ENCODE measurements around the gene PTPRT. TPM values are rescaled to one million over a fixed set of nuclear protein-coding genes. Genes with fewer than 3 reads are reported as not detected.

The PTPRT gene
- polyA plus RNA-seq, 1 donor from 2014 or later = not detected

GRCh38 chr20:42610070-42610469 lies 579.6 kb downstream of the PTPRT start:
- H3K27ac Mint-ChIP-seq = no peak overlapping the region
- H3K4me1 Mint-ChIP-seq = no peaks in the 10 kb centered on the region
- peaks cover 2 to 13% (median 9%) of the 10 kb centered on the region in 3 donors for H3K9me3 Mint-ChIP-seq
- H3K27me3 Mint-ChIP-seq = peaks cover 1% of the 10 kb centered on the region
- H3K4me3 Mint-ChIP-seq = peak overlapping the region in 1 of 4 donors; percentile 29
- peaks cover 2% of the 10 kb centered on the region for H3K36me3 Mint-ChIP-seq

DNA sequence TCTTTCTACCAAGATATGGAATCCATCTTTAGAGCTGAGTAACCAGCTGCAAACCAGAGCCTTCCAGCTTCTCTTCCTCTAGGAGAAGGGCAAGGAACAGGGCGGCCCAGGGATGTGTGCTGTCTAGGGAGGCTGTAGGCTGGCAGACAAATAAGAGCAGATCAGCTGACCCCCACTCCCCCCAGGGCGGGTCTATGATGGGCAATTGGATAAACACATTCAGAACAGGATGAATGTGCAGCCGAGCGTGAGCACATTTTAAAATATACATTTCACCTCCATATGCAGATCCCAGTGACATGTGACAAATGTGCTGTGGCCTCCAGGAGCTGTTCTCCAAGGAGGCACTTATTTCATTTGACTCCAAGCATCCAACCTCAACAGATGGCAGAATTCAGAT lies 580.1 kb downstream of the PTPRT start:
- Mint-ChIP-seq H3K9me3 (peaks cover 2 to 12% (median 8%) of the 10 kb centered on the region in 3 donors), H3K27me3 (peaks cover 1% of the 10 kb centered on the region), H3K27ac (no peak overlapping the region), H3K4me3 (peak overlapping the region in 1 of 4 donors; percentile 29), H3K36me3 (peaks cover 2% of the 10 kb centered on the region), H3K4me1 (no peaks in the 10 kb centered on the region)

GRCh38 chr20:42604998-42605956 lies 584.4 kb downstream of the PTPRT start:
- Mint-ChIP-seq H3K4me3 (no peak overlapping the region), H3K27ac (no peak overlapping the region), H3K27me3 (no peaks in the 10 kb centered on the region), H3K4me1 (no peaks in the 10 kb centered on the region), H3K36me3 (no peaks in the 10 kb centered on the region), H3K9me3 (peaks cover 0 to 4% (median 3%) of the 10 kb centered on the region in 3 donors)

DNA sequence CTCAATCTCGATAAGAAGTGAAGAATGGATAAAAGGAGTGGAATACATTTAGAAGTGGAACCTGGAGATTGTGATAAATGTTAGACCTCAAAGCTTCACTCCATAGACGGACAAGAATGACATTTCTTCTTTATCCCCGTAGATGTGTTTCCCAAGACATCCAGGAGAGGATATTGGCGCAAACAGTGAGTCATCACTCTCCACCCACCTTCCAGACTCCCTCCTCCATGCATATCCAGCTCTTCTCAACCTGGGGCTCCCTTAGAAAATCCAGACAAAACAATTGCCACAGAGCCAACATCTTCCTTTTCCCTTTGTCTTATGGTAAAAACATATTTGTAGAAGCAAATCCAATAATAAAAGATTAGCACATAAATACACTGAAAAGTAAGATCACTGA lies 586.1 kb downstream of the PTPRT start:
- no peaks in the 10 kb centered on the region for H3K27me3 Mint-ChIP-seq
- H3K36me3 Mint-ChIP-seq = no peaks in the 10 kb centered on the region
- peaks cover 0 to 2% (median 0%) of the 10 kb centered on the region in 3 donors for H3K9me3 Mint-ChIP-seq
- H3K4me1 Mint-ChIP-seq = no peaks in the 10 kb centered on the region
- H3K4me3 Mint-ChIP-seq = no peak overlapping the region
- no peak overlapping the region for H3K27ac Mint-ChIP-seq

- Mint-ChIP-seq H3K9me3 (peaks cover 0 to 2% (median 2%) of the 10 kb centered on the region in 3 donors), H3K27ac (no peak overlapping the region), H3K36me3 (no peaks in the 10 kb centered on the region), H3K4me3 (no peak overlapping the region), H3K27me3 (no peaks in the 10 kb centered on the region), H3K4me1 (no peaks in the 10 kb centered on the region)
These were observed 591.1 kb downstream of the PTPRT start for GRCh38 chr20:42598581-42598980.

DNA sequence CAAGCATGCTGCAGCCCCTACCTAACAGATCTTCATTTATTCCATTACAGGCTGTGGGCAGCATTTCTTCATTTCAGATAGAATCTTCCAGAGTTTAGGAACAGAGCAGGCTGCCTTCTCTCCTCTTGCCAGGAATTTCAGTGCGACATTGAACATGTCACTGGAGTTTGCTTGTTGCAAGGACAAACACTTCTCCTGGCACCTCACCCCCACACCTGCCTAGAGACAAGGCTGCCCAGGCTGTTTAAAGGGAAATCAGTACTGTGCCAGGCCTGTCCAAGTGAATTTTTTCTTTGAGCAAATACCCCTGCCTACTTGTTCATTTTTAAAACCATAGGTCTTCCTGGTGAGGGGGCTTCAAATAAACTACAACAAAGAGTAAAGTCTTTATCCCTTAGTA lies 594.1 kb downstream of the PTPRT start:
- H3K4me3 Mint-ChIP-seq = no peak overlapping the region
- H3K4me1 Mint-ChIP-seq = no peaks in the 10 kb centered on the region

GRCh38 chr20:42594659-42595058 lies 595.0 kb downstream of the PTPRT start:
- Mint-ChIP-seq H3K27me3 (no peaks in the 10 kb centered on the region), H3K36me3 (no peaks in the 10 kb centered on the region), H3K9me3 (peaks cover 0 to 2% (median 0%) of the 10 kb centered on the region in 3 donors), H3K4me1 (no peaks in the 10 kb centered on the region), H3K27ac (no peak overlapping the region), H3K4me3 (peak overlapping the region in 1 of 4 donors; percentile 10)

More for the DNA sequence above, 594.1 kb downstream of the PTPRT start:
- Mint-ChIP-seq H3K36me3 (no peaks in the 10 kb centered on the region), H3K27me3 (no peaks in the 10 kb centered on the region), H3K27ac (no peak overlapping the region), H3K9me3 (peaks cover 0 to 2% (median 0%) of the 10 kb centered on the region in 3 donors)

GRCh38 chr20:42594011-42594410 lies 595.7 kb downstream of the PTPRT start:
- Mint-ChIP-seq H3K4me1 (no peaks in the 10 kb centered on the region), H3K9me3 (peaks cover 0 to 2% (median 0%) of the 10 kb centered on the region in 3 donors), H3K27ac (no peak overlapping the region), H3K36me3 (no peaks in the 10 kb centered on the region), H3K4me3 (no peak overlapping the region), H3K27me3 (no peaks in the 10 kb centered on the region)

GRCh38 chr20:42589976-42590639 lies 599.6 kb downstream of the PTPRT start:
- no peak overlapping the region for H3K27ac Mint-ChIP-seq
- H3K27me3 Mint-ChIP-seq = no peaks in the 10 kb centered on the region
- no peaks in the 10 kb centered on the region for H3K36me3 Mint-ChIP-seq
- no peaks in the 10 kb centered on the region for H3K4me1 Mint-ChIP-seq
- peaks cover 0 to 2% (median 0%) of the 10 kb centered on the region in 3 donors for H3K9me3 Mint-ChIP-seq
- no peak overlapping the region for H3K4me3 Mint-ChIP-seq

DNA sequence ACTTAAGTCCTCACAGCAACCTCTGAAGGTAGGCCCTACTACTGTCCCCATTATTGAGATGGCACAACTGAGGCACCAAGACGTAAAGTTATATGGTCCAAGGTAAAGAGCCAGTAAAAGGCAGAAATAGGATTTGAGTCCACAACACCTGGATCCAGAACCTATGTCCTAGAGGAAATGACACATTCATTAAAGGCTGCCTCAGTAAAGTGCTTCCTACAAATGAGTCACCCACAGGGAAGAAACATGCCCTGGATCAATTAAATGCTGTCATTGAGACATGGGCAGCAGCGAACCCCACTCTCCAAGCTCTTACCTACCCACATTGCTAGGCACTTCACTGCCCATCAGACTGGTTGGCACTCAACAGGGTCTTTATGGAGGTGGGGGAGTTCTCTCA lies 600.9 kb downstream of the PTPRT start:
- Mint-ChIP-seq H3K4me1 (no peaks in the 10 kb centered on the region), H3K36me3 (no peaks in the 10 kb centered on the region), H3K9me3 (peaks cover 0 to 4% (median 0%) of the 10 kb centered on the region in 3 donors), H3K27ac (no peak overlapping the region), H3K27me3 (no peaks in the 10 kb centered on the region), H3K4me3 (no peak overlapping the region)

DNA sequence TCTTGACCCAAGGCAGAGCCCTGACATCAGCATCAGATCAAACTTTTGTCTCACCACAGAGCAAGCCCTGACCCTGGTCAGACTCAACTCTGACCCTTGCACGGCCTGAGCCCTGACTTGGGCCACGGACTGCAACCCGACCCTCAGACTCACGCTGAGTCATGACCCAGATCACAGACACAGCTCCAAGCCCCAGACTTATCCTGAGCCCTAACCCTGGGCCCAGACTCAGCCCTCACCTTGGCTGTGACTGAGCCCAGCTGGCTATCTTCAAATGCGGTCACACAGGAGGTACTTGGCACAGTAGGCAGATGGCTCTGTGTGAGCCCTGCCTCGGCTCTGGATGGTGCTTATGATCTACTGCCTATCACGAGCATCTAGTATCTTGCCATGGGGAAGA lies 602.3 kb downstream of the PTPRT start:
- Mint-ChIP-seq H3K27me3 (no peaks in the 10 kb centered on the region), H3K27ac (no peak overlapping the region), H3K36me3 (no peaks in the 10 kb centered on the region), H3K9me3 (peaks cover 0 to 4% (median 0%) of the 10 kb centered on the region in 3 donors), H3K4me3 (no peak overlapping the region), H3K4me1 (no peaks in the 10 kb centered on the region)

GRCh38 chr20:42581311-42581710 lies 608.4 kb downstream of the PTPRT start:
- Mint-ChIP-seq H3K36me3 (no peaks in the 10 kb centered on the region), H3K4me1 (no peaks in the 10 kb centered on the region), H3K9me3 (peaks cover 1 to 5% (median 4%) of the 10 kb centered on the region in 3 donors), H3K27me3 (peaks cover 1% of the 10 kb centered on the region), H3K27ac (no peak overlapping the region), H3K4me3 (no peak overlapping the region)

DNA sequence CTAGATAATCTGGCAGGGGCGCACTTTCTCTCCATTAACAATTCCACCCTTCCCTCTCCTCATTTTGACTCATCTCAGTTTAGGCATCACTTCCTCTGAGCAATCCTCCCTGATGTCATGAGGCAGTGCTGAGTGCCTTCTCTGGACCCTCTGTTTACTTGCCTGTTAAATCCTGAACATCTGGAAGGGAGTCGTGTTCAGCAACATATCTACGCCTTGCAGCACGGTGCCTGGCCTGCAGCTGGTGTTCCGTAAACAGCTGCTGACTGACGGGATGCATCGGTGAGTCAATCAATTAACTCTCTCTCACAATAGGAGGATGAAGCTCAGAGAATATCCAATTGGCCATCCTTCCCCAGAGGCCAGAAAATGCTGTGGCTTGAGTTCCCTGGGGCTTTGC lies 613.5 kb downstream of the PTPRT start:
- Mint-ChIP-seq H3K27ac (no peak overlapping the region), H3K36me3 (no peaks in the 10 kb centered on the region), H3K27me3 (no peaks in the 10 kb centered on the region), H3K4me3 (no peak overlapping the region), H3K9me3 (peaks cover 2 to 19% (median 11%) of the 10 kb centered on the region in 3 donors), H3K4me1 (no peaks in the 10 kb centered on the region)

DNA sequence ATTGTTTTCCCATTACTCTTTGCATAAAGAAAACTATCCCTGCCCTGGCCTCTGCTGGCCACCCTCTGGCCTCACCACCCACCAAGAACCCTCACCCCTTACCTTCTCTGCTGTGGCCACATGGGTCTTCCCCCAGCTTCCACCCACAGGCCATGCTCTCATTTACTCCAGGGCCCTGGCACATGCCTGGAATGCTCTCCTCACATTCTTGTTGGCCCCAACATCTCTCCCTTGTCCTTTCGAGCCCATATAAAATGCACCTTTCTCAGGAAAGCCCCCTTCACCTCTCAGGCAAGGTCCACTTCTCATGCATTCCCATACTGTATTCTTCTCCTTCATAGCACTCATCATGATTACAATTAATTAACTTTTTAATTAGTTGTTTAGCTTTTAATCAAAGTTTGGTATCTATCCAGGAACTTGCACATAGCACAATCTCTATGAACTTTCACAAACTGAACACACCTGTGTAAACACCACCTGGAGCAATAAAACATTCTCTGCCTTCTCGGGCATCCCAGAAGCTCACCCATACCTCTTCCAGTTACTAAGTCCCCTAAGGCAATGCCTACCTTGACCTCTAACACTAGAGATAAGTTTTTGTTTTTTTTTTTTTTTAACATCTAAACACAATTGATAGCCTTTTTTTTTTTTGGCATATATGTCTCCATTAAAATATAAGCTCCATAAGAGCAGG lies 617.2 kb downstream of the PTPRT start:
- Mint-ChIP-seq H3K27ac (no peak overlapping the region), H3K9me3 (peaks cover 2 to 22% (median 11%) of the 10 kb centered on the region in 3 donors), H3K4me1 (no peaks in the 10 kb centered on the region), H3K27me3 (no peaks in the 10 kb centered on the region), H3K4me3 (no peak overlapping the region), H3K36me3 (no peaks in the 10 kb centered on the region)

DNA sequence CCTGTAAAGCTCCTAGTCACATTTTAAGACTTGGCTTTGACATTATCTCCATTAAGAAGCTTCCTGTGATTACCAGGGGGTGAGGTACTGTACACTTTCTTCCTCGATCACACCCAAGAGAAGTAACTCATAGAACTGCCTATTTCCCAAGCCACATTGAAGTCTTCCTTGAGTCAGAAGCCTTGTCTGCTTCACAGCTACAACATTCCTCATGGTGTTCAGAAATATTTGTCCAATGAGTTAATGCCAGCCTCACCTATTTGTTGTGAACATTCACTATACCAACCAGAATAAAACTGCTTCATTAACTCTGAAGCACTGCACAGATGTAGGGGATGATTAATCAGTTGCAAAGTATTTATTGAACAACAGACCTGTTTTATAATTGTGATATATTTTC lies 622.3 kb downstream of the PTPRT start:
- Mint-ChIP-seq H3K36me3 (no peaks in the 10 kb centered on the region), H3K27ac (no peak overlapping the region), H3K9me3 (peaks cover 2 to 17% (median 3%) of the 10 kb centered on the region in 3 donors), H3K4me1 (no peaks in the 10 kb centered on the region), H3K27me3 (peaks cover 1% of the 10 kb centered on the region), H3K4me3 (no peak overlapping the region)
